ENCODE measurements around the gene PAIP2.
"Not testable (repeated sequence)": the region's sequence is repeated elsewhere in the genome, so short reads cannot be mapped to it uniquely, and the experiment has no call there.

Gene PAIP2

GRCh38 chr5:139335811-139336210, 5.8 kb upstream of the PAIP2 start:
- no peak for DNase-seq

GRCh38 chr5:139340051-139340450, 1.6 kb upstream of the PAIP2 start:
- no peak for DNase-seq

DNA sequence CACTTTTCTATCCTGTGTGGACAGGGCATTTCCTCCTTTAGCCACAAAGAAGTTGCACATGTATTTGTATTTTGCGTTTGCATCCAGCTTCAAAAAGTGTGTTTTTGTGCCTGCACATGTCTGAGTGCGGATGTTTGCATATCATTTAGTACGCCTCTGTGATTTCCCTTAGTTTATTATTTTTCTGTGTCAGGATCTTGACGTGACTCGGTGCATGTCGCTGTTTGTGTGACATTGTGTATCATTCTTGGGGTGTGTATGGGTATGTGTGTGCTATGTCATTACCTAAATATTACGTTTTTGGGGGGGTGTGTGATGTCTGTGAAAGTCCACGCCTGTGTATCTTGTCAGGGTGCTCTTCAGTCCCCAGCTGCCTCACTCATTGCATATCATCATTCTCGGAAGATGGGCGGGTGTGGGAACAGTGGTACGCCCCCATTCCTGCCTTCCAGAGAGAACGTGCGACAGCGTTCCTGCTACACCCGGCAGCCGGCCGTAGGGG, 416 bp upstream of the PAIP2 start:
- no peak for DNase-seq

DNA sequence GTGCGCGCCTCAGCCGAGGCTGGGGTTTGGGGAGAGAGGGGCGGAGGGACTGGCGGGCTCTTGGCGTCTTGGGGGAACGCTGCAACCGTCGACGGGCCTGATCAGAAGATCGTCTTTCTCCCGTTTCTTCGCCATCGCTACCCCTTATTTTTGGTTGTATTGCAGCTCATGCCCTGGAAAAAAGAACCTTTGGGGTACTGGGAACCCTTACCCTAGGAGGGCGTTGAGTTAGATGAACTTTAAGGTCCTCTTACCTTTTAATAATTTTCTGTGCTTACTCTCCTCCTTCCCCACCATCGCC, 719 bp downstream of the PAIP2 start:
- no peak for DNase-seq

DNA sequence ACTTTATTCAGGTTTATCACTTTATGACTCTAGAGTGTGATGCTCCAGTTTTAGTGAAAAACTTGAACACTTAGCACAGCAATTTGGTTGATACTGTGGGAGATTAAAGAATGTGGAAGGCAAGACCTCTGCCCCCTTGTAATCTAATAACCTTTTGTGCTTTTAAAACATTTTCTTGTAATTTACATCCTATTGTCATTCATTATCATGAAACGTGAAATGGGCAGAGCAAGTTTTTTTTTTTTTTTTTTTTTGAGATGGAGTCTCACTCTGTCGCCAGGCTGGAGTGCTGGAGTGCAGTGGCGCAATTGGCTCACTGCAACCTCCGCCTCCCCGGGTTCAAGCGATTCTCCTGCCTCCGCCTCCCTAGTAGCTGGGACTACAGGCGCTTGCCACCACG, 1.8 kb downstream of the PAIP2 start:
- DNase-seq, result no peak

DNA sequence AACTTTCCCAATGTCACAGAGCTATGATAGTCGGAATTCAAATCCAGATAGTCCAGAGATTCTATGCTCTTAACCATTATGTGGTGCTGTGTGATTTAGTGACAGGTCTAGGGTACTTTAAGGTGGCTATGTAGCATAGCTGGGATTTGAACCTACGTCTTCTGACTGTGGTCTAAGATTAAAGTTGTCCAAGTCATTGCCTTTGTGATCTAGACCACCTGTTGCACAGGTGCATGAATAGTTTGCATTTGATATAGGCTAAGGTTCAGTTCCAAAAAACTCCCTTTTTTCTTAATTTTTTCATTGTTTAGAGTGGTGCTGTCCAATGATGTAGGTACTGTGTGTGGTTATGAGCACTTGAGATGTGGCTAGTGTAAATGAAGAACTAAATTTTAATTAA, 2.5 kb downstream of the PAIP2 start:
- no peak for DNase-seq

- not testable (repeated sequence) for DNase-seq
Observed at GRCh38 chr5:139345442-139345841, 3.8 kb downstream of the PAIP2 start.

- DNase-seq, result not testable (repeated sequence)
Observed at GRCh38 chr5:139347863-139348262, 6.2 kb downstream of the PAIP2 start.

- no peak for DNase-seq
Observed at GRCh38 chr5:139354186-139354585, 12.5 kb downstream of the PAIP2 start.

GRCh38 chr5:139355900-139356299, 14.2 kb downstream of the PAIP2 start:
- DNase-seq, result not testable (repeated sequence)

DNA sequence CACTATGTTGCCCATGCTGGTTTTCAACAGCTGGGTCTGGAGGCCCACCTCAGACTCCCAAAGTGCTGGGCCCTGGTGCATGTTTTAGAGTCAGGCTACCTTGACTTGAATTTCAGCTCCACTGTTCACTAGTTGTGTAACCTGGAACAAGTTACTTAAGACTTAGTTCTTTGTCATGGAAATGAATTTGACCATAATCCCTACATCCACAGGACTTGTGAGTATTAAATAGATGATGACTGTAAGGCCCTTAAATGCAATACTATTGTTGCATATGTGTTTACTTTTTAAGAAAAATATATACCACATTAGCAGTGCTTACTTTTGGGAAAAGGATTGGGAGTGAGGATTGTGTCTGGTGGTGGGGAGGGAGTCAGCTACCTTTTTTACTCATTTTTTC, 16.4 kb downstream of the PAIP2 start:
- DNase-seq, result no peak

DNA sequence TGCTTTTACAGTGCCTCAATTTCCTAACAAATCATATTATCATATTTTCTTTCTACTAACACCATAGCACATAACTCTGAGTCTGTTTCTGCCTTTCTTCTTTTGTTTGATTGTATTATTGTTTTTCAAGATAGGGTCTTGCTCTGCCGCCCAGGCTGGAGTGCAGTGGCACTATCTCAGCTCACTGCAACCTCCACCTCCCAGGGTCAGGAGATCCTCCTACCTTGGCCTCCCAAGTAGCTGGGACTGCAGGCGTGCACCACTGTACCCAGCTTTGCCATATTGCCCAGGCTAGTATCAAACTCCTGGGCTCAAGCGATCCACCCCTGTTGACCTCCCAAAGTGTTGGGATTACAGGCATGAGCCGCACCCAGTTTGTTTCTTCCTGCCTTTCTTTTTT, 18.7 kb downstream of the PAIP2 start:
- no peak for DNase-seq

DNA sequence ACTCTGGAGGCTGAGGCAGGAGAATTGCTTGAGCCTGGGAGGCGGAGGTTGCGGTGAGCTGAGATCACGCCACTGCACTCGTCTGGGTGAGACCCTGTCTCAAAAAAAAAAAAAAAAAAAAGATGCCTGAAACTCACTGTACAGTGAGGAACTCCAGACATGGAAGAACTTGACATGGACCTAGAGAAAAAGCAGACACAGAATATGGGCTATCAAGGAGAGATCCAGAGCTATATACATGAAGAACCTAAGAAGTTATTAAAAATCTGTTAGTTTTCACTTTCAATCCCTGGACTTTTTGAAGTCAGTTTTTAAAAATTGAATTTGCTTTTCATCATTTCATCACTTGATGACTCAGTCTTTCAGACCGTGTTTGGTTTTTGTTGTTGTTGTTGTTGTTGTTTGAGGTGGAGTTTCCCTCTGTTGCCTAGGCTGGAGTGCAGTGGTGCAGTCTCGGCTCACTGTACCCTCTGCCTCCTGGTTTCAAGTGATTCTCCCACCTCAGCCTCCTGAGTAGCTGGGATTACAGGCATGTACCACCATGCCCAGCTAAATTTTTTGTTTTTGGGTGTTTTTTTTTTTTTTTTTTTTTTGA, 20.3 kb downstream of the PAIP2 start:
- DNase-seq, result no peak

GRCh38 chr5:139363937-139364336, 22.3 kb downstream of the PAIP2 start:
- DNase-seq, result no peak

DNA sequence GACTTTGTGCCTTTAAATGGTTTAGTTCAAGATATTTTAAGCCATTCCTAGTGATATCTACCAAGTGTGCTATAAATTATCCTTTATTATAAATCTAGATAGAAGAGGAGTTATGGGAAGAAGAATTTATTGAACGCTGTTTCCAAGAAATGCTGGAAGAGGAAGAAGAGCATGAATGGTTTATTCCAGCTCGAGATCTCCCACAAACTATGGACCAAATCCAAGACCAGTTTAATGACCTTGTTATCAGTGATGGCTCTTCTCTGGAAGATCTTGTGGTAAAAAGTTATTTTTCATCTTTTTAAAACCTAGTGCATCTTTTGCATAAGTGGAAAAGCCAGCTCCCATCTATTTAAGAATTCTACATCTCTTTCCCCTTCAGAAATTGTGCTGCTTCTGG, 22.8 kb downstream of the PAIP2 start:
- DNase-seq, result no peak

DNA sequence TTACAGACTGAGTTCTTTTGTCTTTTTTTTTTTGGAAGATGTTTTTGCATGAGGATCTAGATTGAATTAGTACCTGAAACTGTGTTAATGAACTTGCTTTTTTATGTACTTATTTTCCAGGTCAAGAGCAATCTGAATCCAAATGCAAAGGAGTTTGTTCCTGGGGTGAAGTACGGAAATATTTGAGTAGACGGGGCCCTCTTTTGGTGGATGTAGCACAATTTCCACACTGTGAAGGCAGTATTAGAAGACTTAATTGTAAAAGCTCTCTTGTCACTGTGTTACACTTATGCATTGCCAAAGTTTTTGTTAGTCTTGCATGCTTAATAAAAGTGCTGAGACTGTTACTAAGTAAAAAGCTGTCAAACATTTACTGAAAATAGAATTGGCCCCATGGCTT, 27.0 kb downstream of the PAIP2 start:
- DNase-seq, result no peak

- DNase-seq, result no peak
Observed at GRCh38 chr5:139369181-139369580, 27.5 kb downstream of the PAIP2 start.

DNA sequence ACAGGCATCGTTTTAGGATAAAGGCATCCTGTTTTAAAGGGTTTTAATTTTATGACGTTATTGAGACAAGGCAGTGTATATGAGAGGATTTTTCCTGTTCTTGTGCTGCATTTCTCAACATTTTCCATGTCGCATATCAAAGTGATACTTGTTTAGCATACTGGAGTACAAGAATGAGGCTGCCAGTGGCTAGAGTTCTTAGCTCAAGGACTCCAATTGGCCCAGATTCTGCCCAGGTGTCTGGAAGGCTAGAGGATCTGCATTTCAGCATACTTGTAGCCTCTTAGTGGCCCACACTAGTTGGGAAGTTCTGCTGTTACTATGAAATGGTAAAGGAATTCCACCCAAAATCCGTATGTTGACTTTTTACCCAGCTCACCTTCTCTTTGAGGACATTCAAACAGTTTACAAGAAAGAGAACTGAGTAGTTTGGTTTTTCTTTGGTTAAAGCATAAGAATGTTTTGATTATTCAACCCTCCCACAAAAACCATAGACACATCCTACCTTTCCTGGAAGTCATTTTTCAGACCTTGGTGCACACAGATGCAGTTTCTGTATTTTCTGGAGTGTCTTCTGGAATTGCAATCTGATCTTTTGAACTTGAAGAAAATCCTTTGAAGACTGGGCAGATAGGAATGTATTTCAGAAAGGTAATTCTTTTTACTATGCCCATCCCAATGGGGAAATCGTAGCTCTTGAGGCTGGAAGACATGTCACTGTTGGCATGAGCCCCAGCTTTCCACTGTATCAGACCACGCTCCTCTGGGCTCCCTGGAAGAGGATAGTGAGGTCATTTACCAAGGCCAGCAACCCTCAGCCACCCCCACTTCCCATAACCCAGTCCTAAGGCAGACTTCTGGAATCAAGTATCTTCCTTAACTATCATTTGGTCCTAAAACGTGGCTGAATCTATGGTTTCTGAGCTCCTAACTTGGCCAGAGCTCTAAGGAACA, 30.1 kb downstream of the PAIP2 start:
- no peak for DNase-seq

- DNase-seq, result no peak
Observed at GRCh38 chr5:139374909-139375308, 33.3 kb downstream of the PAIP2 start.

GRCh38 chr5:139376364-139376763, 34.7 kb downstream of the PAIP2 start:
- DNase-seq, result no peak

- no peak for DNase-seq
Observed at GRCh38 chr5:139377226-139377625, 35.6 kb downstream of the PAIP2 start.

DNA sequence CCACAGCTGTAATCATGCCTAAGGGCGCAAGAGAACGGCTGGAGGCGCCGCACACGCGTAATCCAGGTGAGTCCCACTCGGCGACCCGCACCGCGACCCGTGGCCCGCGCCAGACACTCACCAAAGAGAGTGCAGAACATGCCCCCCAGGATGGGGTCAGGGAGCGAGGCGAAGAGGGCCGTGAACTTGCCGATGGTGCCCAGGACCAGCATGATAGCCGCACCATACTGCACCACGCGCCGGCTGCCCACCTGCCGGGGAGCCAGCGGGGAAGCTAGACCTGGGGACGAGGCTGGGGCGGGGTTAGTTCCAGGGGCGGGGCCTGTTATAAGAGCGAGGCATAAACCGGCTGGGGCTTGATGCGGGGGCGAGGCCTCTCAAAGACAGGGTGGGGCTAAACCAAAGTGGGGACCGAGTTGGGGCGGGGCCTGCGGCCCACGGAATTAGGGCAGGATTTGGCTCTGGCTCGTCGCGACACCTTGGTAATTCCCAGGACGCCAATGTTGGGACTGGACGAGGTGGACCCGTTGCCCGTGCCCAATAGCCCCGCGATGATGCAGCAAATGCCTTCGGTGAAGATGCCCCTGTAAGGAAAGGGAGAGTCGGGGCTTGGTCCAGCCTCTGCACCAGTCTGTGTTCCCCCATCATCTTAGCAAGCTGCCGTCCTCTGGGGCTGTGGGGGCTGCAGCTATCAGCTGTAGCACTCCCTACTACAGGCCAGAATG, 36.6 kb downstream of the PAIP2 start:
- no peak for DNase-seq

GRCh38 chr5:139378941-139379361, 37.3 kb downstream of the PAIP2 start:
- no peak for DNase-seq

Data from GOT3 (cell line).